CMK (cell line): ENCODE data around the gene KIAA0040.

Experiments used
- DNase-seq: peaks from one replicate; pipeline ENCODE4 v3.0.0-alpha.2; 2010; ENCODE audit warnings: low read depth

KIAA0040 gene

GRCh38 chr1:175200678-175201521 is 8.3 kb upstream of the KIAA0040 start:
- DNase-seq, result no peak

GRCh38 chr1:175198332-175198731 is 5.8 kb upstream of the KIAA0040 start:
- no peak for DNase-seq

- DNase-seq, result no peak
These were observed 5.0 kb upstream of the KIAA0040 start for GRCh38 chr1:175197531-175197930.

- no peak for DNase-seq
These were observed 3.2 kb upstream of the KIAA0040 start for GRCh38 chr1:175195798-175196197.

GRCh38 chr1:175195281-175195680 is 2.7 kb upstream of the KIAA0040 start:
- DNase-seq, result no peak

GRCh38 chr1:175193527-175193910 is 943 bp upstream of the KIAA0040 start:
- no peak for DNase-seq

- no peak for DNase-seq
These were observed 406 bp downstream of the KIAA0040 start for GRCh38 chr1:175192111-175192629.

- no peak for DNase-seq
These were observed 917 bp downstream of the KIAA0040 start for GRCh38 chr1:175191659-175192058.

- DNase-seq, result no peak
These were observed 3.6 kb downstream of the KIAA0040 start for GRCh38 chr1:175188936-175189335.

GRCh38 chr1:175186433-175187160 is 6.0 kb downstream of the KIAA0040 start:
- DNase-seq, result no peak

- no peak for DNase-seq
These were observed 6.7 kb downstream of the KIAA0040 start for GRCh38 chr1:175185903-175186302.

- DNase-seq, result no peak
These were observed 9.0 kb downstream of the KIAA0040 start for GRCh38 chr1:175183586-175183985.

- DNase-seq, result no peak
These were observed 10.3 kb downstream of the KIAA0040 start for GRCh38 chr1:175182201-175182746.

GRCh38 chr1:175179837-175180590 is 12.6 kb downstream of the KIAA0040 start:
- DNase-seq, result no peak

GRCh38 chr1:175178456-175178855 is 14.1 kb downstream of the KIAA0040 start:
- DNase-seq, result no peak

GRCh38 chr1:175178056-175178455 is 14.5 kb downstream of the KIAA0040 start:
- no peak for DNase-seq

- DNase-seq, result no peak
These were observed 16.3 kb downstream of the KIAA0040 start for GRCh38 chr1:175176246-175176645.

GRCh38 chr1:175174309-175175102 is 18.1 kb downstream of the KIAA0040 start:
- no peak for DNase-seq

- no peak for DNase-seq
These were observed 19.0 kb downstream of the KIAA0040 start for GRCh38 chr1:175173531-175173930.

GRCh38 chr1:175172503-175172902 is 20.1 kb downstream of the KIAA0040 start:
- DNase-seq, result no peak
